GM06990 (cell line): Measurements from ENCODE around the gene CAMK1D.

Experiments used
- DNase-seq: peaks from one replicate; pipeline ENCODE4 v3.0.0-alpha.2; 2011; ENCODE audit not compliant: insufficient read length; ENCODE audit errors: extremely low read depth
- H3K27me3 ChIP-seq: replicated peaks from 2 replicates; pipeline ENCODE4 v1.6.0; 2011; ENCODE audit warnings: low read length; ENCODE audit not compliant: control insufficient read depth, insufficient read depth
- H3K36me3 ChIP-seq: 2 replicates; pipeline ENCODE4 v1.5.1; 2011; ENCODE audit warnings: low read length; ENCODE audit not compliant: control insufficient read depth, insufficient read depth
- H3K4me3 ChIP-seq: replicated peaks from 2 replicates; pipeline ENCODE4 v1.5.1; 2011; ENCODE audit warnings: low read depth, mild to moderate bottlenecking, control low read depth, low read length
- TF ChIP-seq, protein P1 (sequence below): IDR thresholded peaks from 2 replicates; pipeline ENCODE4 v1.5.1; 2011; ENCODE audit warnings: low read length, control low read depth, mild to moderate bottlenecking, inconsistent platforms; ENCODE audit not compliant: insufficient read depth, poor library complexity, severe bottlenecking

Gene CAMK1D

DNA sequence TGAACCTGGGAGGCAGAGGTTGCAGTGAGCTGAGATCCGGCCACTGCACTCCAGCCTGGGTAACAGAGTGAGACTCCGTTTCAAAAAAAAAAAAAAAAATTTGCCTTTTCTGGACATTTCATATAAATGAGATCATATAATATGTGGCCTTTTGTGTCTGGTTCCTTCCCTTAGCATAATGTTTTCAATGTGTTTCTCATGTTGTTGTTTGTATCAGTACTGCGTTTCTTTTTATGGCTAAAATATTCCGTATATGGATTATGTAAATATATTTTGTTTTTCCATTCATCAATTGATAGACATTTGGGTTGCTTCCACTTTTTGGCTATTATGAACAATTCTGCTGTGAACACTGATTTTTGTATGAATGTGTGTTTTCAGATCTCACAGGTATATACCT, 394.6 kb downstream of the CAMK1D start:
- Histone ChIP-seq H3K27me3 (no peaks in the 10 kb centered on the region), H3K4me3 (no peak overlapping the region), H3K36me3 (no peaks in the 10 kb centered on the region; the same call in 1 of the 2 replicates)
- TF ChIP-seq, protein P1, sequence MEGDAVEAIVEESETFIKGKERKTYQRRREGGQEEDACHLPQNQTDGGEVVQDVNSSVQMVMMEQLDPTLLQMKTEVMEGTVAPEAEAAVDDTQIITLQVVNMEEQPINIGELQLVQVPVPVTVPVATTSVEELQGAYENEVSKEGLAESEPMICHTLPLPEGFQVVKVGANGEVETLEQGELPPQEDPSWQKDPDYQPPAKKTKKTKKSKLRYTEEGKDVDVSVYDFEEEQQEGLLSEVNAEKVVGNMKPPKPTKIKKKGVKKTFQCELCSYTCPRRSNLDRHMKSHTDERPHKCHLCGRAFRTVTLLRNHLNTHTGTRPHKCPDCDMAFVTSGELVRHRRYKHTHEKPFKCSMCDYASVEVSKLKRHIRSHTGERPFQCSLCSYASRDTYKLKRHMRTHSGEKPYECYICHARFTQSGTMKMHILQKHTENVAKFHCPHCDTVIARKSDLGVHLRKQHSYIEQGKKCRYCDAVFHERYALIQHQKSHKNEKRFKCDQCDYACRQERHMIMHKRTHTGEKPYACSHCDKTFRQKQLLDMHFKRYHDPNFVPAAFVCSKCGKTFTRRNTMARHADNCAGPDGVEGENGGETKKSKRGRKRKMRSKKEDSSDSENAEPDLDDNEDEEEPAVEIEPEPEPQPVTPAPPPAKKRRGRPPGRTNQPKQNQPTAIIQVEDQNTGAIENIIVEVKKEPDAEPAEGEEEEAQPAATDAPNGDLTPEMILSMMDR, result no peak
- no peak for DNase-seq

- Histone ChIP-seq H3K4me3 (no peak overlapping the region), H3K36me3 (no peaks in the 10 kb centered on the region), H3K27me3 (no peaks in the 10 kb centered on the region)
- TF ChIP-seq, protein P1, result no peak
- DNase-seq, result no peak
These were observed 398.8 kb downstream of the CAMK1D start for GRCh38 chr10:12748186-12748585.

- H3K27me3 ChIP-seq, result no peaks in the 10 kb centered on the region
- TF ChIP-seq, protein P1, result no peak
- DNase-seq, result no peak
- no peaks in the 10 kb centered on the region for H3K36me3 ChIP-seq
- H3K4me3 ChIP-seq, result no peak overlapping the region
These were observed 400.6 kb downstream of the CAMK1D start for GRCh38 chr10:12749760-12750478.

DNA sequence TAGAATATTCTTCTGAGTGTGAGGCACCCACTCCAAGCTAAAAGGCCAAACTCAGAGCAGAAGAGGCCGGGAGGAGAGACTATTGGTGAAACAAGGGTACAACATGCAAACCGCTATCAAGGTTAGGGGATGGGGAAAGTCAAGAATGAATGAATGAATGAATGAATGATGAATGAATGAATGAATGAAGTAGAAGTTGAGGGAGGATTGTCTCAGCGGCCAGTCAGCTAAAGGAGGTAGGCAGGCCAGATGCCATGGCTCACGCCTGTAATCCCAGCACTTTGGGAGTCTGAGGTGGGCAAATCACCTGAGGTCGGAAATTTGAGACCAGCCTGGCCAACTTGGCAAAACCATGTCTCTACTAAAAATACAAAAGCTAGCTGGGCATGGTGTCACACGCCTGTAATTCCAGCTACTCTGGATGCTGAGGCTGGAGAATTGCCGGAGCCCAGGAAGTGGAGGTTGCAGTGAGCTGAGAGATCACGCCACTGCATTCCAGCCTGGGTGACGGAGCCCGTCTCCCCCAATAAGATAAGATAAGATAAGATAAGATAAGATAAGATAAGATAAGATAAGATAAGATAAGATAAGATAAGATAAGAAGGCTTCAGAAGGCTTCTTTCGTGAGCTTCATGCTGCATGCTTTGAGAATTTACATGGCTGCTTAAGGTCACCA, 401.3 kb downstream of the CAMK1D start:
- H3K27me3 ChIP-seq, result no peaks in the 10 kb centered on the region
- TF ChIP-seq, protein P1, result no peak
- DNase-seq, result no peak

GRCh38 chr10:12755075-12755474, 405.7 kb downstream of the CAMK1D start:
- DNase-seq, result no peak
- Histone ChIP-seq H3K36me3 (no peaks in the 10 kb centered on the region), H3K27me3 (no peaks in the 10 kb centered on the region), H3K4me3 (no peak overlapping the region)
- TF ChIP-seq, protein P1, result no peak

More for the DNA sequence above, 401.3 kb downstream of the CAMK1D start:
- Histone ChIP-seq H3K36me3 (no peaks in the 10 kb centered on the region), H3K4me3 (no peak overlapping the region)
